Thyroid gland (tissue), 4 donors: ENCODE data around the gene MICALL1. TPM values are rescaled to one million over a fixed set of nuclear protein-coding genes. Genes with fewer than 3 reads are reported as not detected.

Experiments
- DNase-seq, 2 donors: peaks; one replicate each; pipeline ENCODE4 v3.0.0-alpha.2; 2019
- H3K27ac ChIP-seq, 3 donors: fragments of 200-600 bp; sonication (generic); 1 replicate in 2 of 3; 2 replicates in 1 of 3; pipeline ENCODE4 v1.5.1; 2016 to 2019; ENCODE audit warnings: mild to moderate bottlenecking in 1 of 3, moderate library complexity in 1 of 3
- H3K27me3 ChIP-seq: fragments of 200-600 bp; sonication (generic); one replicate; pipeline ENCODE4 v1.5.1; 2019
- H3K36me3 ChIP-seq, 2 donors: fragments of 200-600 bp; sonication (generic); one replicate each; pipeline ENCODE4 v1.5.1; 2016 to 2019
- H3K4me1 ChIP-seq, 2 donors: fragments of 200-600 bp; sonication (generic); one replicate each; pipeline ENCODE4 v1.5.1; 2017 to 2019
- H3K4me3 ChIP-seq, 3 donors: fragments of 200-600 bp; sonication (generic); replicated peaks in 1 of 3; 1 replicate in 2 of 3; 2 replicates in 1 of 3; pipeline ENCODE4 v1.5.1; 2016; ENCODE audit warnings: mild to moderate bottlenecking in 1 of 3
- H3K9me3 ChIP-seq: fragments of 200-600 bp; sonication (generic); one replicate; pipeline ENCODE4 v1.5.1; 2017
- CTCF ChIP-seq, 6 experiments: fragments of 200-600 bp in 3 of 6; fragments of 450-650 bp in 3 of 6; sonication (generic) in 3 of 6; IDR thresholded peaks; one replicate each; pipeline ENCODE4 v1.5.1; 2016 to 2019; ENCODE audit warnings: antibody characterized with exemption in 6 of 6, mild to moderate bottlenecking in 2 of 6, inconsistent platforms in 1 of 6, moderate library complexity in 1 of 6
- POLR2A ChIP-seq, 2 donors: fragments of 450-650 bp; IDR thresholded peaks; one replicate each; pipeline ENCODE4 v1.6.1; 2017; ENCODE audit warnings: antibody characterized with exemption in 2 of 2, mild to moderate bottlenecking in 2 of 2, moderate library complexity in 1 of 2
- WGBS, 2 donors: methylation state at CpG; one replicate each; pipeline ENCODE4 v1.1.5; 2017; 5-methylcytosine and 5-hydroxymethylcytosine counted together
- intact Hi-C: fragments of 100-400 bp; cut with DNase I; formaldehyde crosslinking; loops from one replicate; pipeline ENCODE4 v1.15.1; 2023
- microRNA-seq: library from miRNA; unstranded; fragments of <30 nt; microRNA quantifications from one replicate; pipeline ENCODE4, GENCODE V29; 2016
- total RNA-seq, 4 donors: library from RNA; depleted of rRNA; stranded (reverse); fragments of >200 nt; gene quantifications; one replicate each; pipeline ENCODE4 v1.2.3, GENCODE V29; 2016

The MICALL1 gene
- total RNA-seq, 4 donors from 2014 or later: 22.2 to 48.3 (median 30.8) TPM

DNA sequence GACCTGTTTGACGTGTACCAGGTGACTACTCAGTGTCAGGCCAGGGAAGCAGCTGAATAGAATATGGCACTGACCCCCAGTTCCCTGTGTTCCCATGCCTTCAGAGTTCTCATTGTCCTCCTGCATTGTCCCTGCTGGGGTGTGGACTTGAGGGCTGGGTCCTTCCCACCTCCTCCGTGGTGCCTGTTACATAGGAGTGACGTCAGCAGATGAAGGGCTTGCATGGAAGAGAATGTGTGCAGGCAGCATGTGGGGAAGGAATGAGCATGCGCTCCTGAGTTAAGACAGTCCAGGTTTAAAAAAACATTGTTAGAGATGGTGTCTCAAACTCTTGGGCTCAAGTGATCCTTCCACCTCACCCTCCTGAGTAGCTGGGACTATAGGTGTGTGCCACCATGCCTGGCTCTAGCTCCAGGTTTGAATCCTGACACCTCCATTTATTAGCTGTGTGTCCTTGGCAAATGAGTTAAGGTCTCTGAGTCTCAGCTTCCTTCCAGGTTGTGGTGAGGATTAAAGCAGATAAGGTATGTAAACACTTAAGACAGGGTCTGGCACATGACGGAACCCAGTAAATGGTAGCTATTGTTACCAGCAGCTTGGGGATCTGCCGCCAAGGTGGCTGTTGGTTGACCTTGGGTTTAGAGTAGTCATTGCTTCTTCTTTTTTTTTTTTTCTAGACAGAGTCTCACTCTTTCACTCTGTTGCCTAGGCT is 85.8 kb downstream of the MICALL1 start:
- DNase-seq: no peak
- no peaks in the 10 kb centered on the region for H3K9me3 ChIP-seq
- H3K27ac ChIP-seq: no peak overlapping the region
- H3K27me3 ChIP-seq: no peaks in the 10 kb centered on the region
- no peaks in the 10 kb centered on the region for H3K4me1 ChIP-seq
- TF ChIP-seq POLR2A (IDR thresholded peaks at IDR 0.05) (no peak), CTCF (IDR thresholded peaks at IDR 0.05) (no peak)
- WGBS, 2 donors: 76 to 79% methylated on average over 6 of the region's 6 CpGs
- H3K4me3 ChIP-seq: no peak overlapping the region
- H3K36me3 ChIP-seq: no peaks in the 10 kb centered on the region
- intact Hi-C loops: no loop called here

Small RNA genes within 50 kb of the gene (microRNA-seq; reads per million reads assigned to microRNA genes)
- not detected for gene MIR4534
- 1.5 reads per million for gene MIR6820

Other genes with a start within 250 kb of the MICALL1 start
- gene PDXP, start 247.6 kb upstream of the MICALL1 start, total RNA-seq: 10 to 100 TPM in 3 of 4 donors, 1 to 10 TPM in 1; 4.2 to 15.8 (median 12.3) TPM
- gene LGALS1, start 230.7 kb upstream of the MICALL1 start, total RNA-seq: 100 to 1,000 TPM; 146 to 212 (median 188) TPM
- 10 to 100 TPM; 18.7 to 52.6 (median 47.6) TPM for gene NOL12, start 220.0 kb upstream of the MICALL1 start, total RNA-seq
- gene TRIOBP, start 209.2 kb upstream of the MICALL1 start, total RNA-seq: 100 to 1,000 TPM; 120 to 150 (median 140) TPM
- gene GCAT, start 98.4 kb upstream of the MICALL1 start, total RNA-seq: 10 to 100 TPM; 30.4 to 59.1 (median 38.2) TPM
- not detected for gene GALR3, start 82.9 kb upstream of the MICALL1 start, total RNA-seq
- gene ANKRD54, start 62.0 kb upstream of the MICALL1 start, total RNA-seq: 10 to 100 TPM; 54.7 to 75.9 (median 61.5) TPM
- 100 to 1,000 TPM; 423 to 557 (median 455) TPM for gene EIF3L, start 56.9 kb upstream of the MICALL1 start, total RNA-seq
- gene C22orf23, start 47.3 kb downstream of the MICALL1 start, total RNA-seq: 1 to 10 TPM in 1 of 4 donors, under 1 TPM in 3; 0.59 to 1.7 (median 0.73) TPM
- 10 to 100 TPM; 19.7 to 88.9 (median 55.2) TPM for gene POLR2F, start 47.4 kb downstream of the MICALL1 start, total RNA-seq
- gene SOX10, start 78.3 kb downstream of the MICALL1 start, total RNA-seq: under 1 TPM in 1 of 4 donors, not detected in 3; 0.34 TPM
- 10 to 100 TPM; 52.2 to 81.4 (median 57.5) TPM for gene PICK1, start 151.1 kb downstream of the MICALL1 start, total RNA-seq
- 1 to 10 TPM in 1 of 4 donors, under 1 TPM in 1, not detected in 2; 0.88 to 1.0 TPM for gene SLC16A8, start 177.9 kb downstream of the MICALL1 start, total RNA-seq
- 1 to 10 TPM in 2 of 4 donors, under 1 TPM in 2; 0.50 to 1.7 (median 1.1) TPM for gene BAIAP2L2, start 204.4 kb downstream of the MICALL1 start, total RNA-seq